Osteoblast (primary cell): Measurements from ENCODE around the gene JAZF1. TPM values are rescaled to one million over a fixed set of nuclear protein-coding genes. Genes with fewer than 3 reads are reported as not detected.

ENCODE experiments used
- DNase-seq: peaks from one replicate; pipeline ENCODE4 v3.0.0; 2011; ENCODE audit warnings: low spot score, mixed read lengths; ENCODE audit not compliant: insufficient read length; ENCODE audit errors: missing footprints
- H2AFZ ChIP-seq: 2 replicates; pipeline ENCODE4 v1.6.0; 2011; ENCODE audit warnings: mild to moderate bottlenecking, low read length
- H3K27ac ChIP-seq: 2 replicates; pipeline ENCODE4 v1.5.1; 2011; ENCODE audit warnings: mild to moderate bottlenecking, low read depth, low read length, moderate library complexity
- H3K27me3 ChIP-seq: 2 replicates; pipeline ENCODE4 v1.6.0; 2012; ENCODE audit warnings: mild to moderate bottlenecking, control low read depth, inconsistent platforms, low read length, moderate library complexity; ENCODE audit not compliant: insufficient read depth
- H3K36me3 ChIP-seq: 2 replicates; pipeline ENCODE4 v1.5.1; 2011; ENCODE audit warnings: mild to moderate bottlenecking, low read length, control low read depth, moderate library complexity; ENCODE audit not compliant: insufficient read depth
- H3K4me1 ChIP-seq: 2 replicates; pipeline ENCODE4 v1.5.1; 2011; ENCODE audit warnings: mild to moderate bottlenecking, low read length, control low read depth, moderate library complexity; ENCODE audit not compliant: insufficient read depth
- H3K4me2 ChIP-seq: 2 replicates; pipeline ENCODE4 v1.6.0; 2011; ENCODE audit warnings: mild to moderate bottlenecking, low read length; ENCODE audit not compliant: insufficient read depth
- H3K4me3 ChIP-seq: fragments of 200-600 bp; sonication (generic); 3 replicates; pipeline ENCODE4 v1.5.1; 2012; ENCODE audit warnings: mild to moderate bottlenecking, low read length, inconsistent platforms; ENCODE audit not compliant: insufficient read depth
- H3K79me2 ChIP-seq: 2 replicates; pipeline ENCODE4 v1.6.0; 2012; ENCODE audit warnings: mild to moderate bottlenecking, low read length, control low read depth, inconsistent platforms; ENCODE audit not compliant: insufficient read depth
- H3K9me3 ChIP-seq: 2 replicates; pipeline ENCODE4 v1.5.1; 2011; ENCODE audit warnings: low read depth, low read length, control low read depth
- H4K20me1 ChIP-seq: 2 replicates; pipeline ENCODE4 v1.6.0; 2012; ENCODE audit warnings: mild to moderate bottlenecking, low read length, control low read depth; ENCODE audit not compliant: insufficient read depth
- CTCF ChIP-seq: IDR thresholded peaks from 2 replicates; pipeline ENCODE4 v1.5.1; 2011; ENCODE audit warnings: mild to moderate bottlenecking, low read depth, low read length, moderate library complexity; ENCODE audit errors: extremely low read depth
- total RNA-seq: library from RNA; depleted of rRNA; stranded (reverse); fragments of >200 nt; gene quantifications from 2 replicates; pipeline ENCODE4 v1.2.3, GENCODE V29; 2012

JAZF1 gene
- total RNA-seq, 1 donor, result 15.9 TPM

- Histone ChIP-seq H3K4me1 (peaks cover 9% of the 10 kb centered on the region), H3K27ac (no peak overlapping the region), H3K79me2 (peaks cover 15% of the 10 kb centered on the region), H3K9me3 (no peaks in the 10 kb centered on the region), H3K4me3 (no peak overlapping the region), H3K27me3 (no peaks in the 10 kb centered on the region), H4K20me1 (peaks cover 41% of the 10 kb centered on the region), H2AFZ (no peak overlapping the region), H3K4me2 (no peak overlapping the region), H3K36me3 (no peaks in the 10 kb centered on the region)
- TF ChIP-seq CTCF, result no peak
- DNase-seq, result peak; percentile 80
These were observed 186.0 kb downstream of the JAZF1 start for GRCh38 chr7:27994639-27995038.

- Histone ChIP-seq H3K9me3 (no peaks in the 10 kb centered on the region), H3K4me3 (no peak overlapping the region), H3K4me1 (peaks cover 9% of the 10 kb centered on the region), H3K36me3 (no peaks in the 10 kb centered on the region), H3K27me3 (no peaks in the 10 kb centered on the region), H4K20me1 (peaks cover 36% of the 10 kb centered on the region), H3K4me2 (no peak overlapping the region), H3K27ac (no peak overlapping the region), H3K79me2 (peaks cover 15% of the 10 kb centered on the region), H2AFZ (no peak overlapping the region)
- no peak for DNase-seq
- no peak for TF ChIP-seq CTCF
These were observed 187.7 kb downstream of the JAZF1 start for GRCh38 chr7:27992755-27993493.

DNA sequence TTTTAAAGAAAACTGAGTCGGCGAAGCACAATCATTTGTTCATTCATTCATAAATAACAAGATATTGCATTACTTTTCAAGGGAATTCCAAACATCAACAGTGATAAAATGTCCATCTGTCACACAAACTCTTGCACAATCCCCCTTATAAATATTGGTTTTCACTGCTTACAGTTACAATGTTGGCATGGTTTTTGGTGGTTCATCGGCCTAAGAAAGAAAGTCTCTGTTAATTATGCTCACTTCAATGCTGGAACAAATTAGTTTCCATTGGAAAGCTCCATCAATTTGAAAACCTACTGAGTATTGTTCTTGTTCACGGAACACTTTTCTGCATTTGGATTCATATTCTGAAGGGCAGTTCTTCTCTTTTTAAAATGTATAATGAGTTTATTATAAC lies 188.5 kb downstream of the JAZF1 start:
- H3K4me3 ChIP-seq, result no peak overlapping the region
- DNase-seq, result no peak

More for the DNA sequence above, 188.5 kb downstream of the JAZF1 start:
- H3K36me3 ChIP-seq, result no peaks in the 10 kb centered on the region
- H3K27me3 ChIP-seq, result no peaks in the 10 kb centered on the region
- no peak overlapping the region for H3K4me2 ChIP-seq
- no peak for TF ChIP-seq CTCF
- H4K20me1 ChIP-seq, result peaks cover 35% of the 10 kb centered on the region
- peaks cover 15% of the 10 kb centered on the region for H3K79me2 ChIP-seq
- H3K9me3 ChIP-seq, result no peaks in the 10 kb centered on the region
- H3K27ac ChIP-seq, result no peak overlapping the region
- H2AFZ ChIP-seq, result no peak overlapping the region
- peaks cover 9% of the 10 kb centered on the region for H3K4me1 ChIP-seq
